Erythroblast (primary cell): ENCODE measurements around the gene HOXB5.

Experiments
- GATA1 ChIP-seq: IDR thresholded peaks from 2 replicates; pipeline ENCODE4 v1.6.1; 2011; ENCODE audit warnings: low read depth, mild to moderate bottlenecking, control low read depth, low read length, moderate library complexity
- POLR2A ChIP-seq: IDR thresholded peaks from 2 replicates; pipeline ENCODE4 v1.6.1; 2011; ENCODE audit warnings: mild to moderate bottlenecking, low read length

GRCh38 chr17:48608494-48608834, 14.9 kb upstream of the HOXB5 start:
- TF ChIP-seq POLR2A (no peak), GATA1 (no peak)
